NCI-H2196 treated with DMSO at 0.1 percent for 48 hours (cell line): ENCODE measurements around the gene ITGAD.
"Not testable (repeated sequence)": the region's sequence is repeated elsewhere in the genome, so short reads cannot be mapped to it uniquely, and the experiment has no call there.

Source experiments
- DNase-seq: peaks from one replicate; lab custom pipeline; 2025; ENCODE audit not compliant: unreplicated experiment; lab: John Stamatoyannopoulos, UW

Gene ITGAD

DNA sequence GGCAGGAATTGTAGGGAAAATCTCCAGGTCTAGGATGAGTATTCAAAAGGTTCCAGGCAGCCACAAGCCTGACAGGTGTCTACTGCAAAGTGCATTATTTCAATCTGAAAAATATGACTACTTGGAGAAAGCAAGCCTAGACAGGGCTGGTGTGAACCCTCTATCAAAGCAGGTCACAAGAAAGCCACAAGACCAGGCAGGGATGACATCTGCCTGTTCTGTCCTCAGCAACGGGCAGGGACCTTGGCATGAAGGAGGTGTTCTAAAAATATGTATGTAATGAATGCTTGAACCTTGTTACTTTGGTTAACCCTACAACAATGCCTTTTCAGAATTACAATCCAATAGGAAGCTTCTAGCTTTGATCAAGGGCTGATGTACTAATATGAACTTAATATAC is 36.2 kb downstream of the ITGAD start:
- DNase-seq, result no peak

DNA sequence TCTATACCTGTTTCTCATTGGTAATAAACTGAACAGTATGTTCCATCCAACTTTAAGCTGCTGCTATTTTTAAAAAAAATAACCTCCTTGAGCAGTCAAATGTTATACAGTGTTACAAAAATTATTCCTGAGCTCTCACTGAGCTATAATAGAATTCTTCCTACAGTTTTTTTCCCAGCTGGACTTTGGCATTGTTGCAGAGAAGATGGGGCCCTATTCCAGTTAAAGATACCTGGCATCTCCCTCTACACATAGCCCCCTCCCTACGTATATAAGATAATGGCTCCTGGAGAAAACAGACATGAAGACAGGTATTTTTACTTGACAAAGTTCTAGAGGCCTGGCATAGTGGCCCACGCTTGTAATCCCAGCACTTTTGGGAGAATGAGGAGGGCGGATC is 36.7 kb downstream of the ITGAD start:
- DNase-seq, result no peak

DNA sequence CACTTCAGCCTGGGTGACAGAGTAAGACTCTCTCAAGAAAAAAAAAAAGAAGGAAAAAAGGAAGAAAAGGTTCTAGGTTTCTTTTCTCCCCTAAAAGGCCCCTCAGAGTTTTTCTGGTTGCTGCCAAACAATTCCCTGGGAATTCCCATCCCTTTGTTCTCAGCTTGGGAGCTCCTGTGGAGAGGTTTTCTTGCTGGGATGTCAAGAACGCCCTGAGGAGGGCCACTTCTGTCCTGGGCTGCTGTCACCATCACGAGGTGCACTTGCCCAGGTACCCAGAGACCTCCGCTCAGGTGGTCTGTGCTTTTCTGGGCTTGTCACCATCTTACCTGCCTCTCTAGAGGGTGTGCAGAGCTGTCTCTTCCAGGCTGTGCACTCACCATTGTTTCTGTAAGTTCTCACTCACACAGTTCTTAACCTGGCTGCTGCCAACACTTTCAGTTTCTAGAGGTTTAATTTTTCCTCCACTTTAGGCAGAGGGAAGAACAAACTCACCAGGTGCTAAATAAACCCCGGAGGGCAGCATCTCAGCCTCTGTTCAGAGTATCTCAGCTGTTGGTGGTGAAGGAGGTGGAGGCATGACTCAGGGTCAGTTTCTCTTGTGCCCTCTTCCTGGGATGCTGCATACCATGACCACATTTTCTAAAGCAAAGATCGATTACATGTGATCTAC is 37.4 kb downstream of the ITGAD start:
- no peak for DNase-seq

DNA sequence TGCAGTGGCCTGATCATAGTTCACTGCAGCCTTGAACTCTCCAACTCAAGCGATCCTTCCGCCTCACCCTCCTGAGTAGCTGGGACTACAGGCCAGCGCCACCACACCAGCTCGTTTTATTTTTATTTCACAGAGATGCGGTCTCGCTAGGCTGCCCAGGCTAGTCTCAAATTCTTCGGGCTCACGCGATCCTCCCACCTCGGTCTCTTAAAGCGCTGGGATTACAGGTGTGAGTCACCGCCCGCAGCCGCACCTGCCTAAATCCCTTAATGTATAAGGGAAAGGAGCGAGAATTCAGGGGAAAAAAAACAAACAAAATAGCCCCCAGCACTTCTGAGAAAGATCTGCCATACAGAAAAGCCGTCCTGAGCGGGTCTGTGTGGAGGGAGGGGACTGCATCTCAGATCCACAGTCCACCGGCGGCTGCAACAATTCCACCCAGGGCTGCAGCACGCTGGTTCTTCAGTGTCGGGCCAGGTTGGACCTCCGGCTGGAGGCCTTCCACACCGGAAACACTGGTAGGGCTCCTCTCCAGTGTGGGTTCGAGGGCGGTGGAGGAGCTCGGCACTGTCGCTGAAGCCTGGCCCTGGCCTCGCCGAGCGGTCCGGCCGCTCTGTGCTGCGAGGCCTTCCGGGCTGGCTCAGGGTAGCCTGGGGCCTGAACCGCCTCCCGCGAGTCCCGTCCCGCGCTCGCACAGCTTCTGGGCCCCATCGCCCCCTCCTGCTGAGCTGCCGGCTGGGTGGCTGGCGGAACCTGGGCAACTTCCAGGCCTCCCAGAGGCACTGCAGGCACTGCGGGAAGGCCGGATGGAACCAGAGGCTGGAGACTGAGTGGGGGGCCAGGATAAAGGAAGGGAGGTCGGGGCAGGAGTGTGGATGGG is 42.4 kb downstream of the ITGAD start:
- DNase-seq, result no peak

DNA sequence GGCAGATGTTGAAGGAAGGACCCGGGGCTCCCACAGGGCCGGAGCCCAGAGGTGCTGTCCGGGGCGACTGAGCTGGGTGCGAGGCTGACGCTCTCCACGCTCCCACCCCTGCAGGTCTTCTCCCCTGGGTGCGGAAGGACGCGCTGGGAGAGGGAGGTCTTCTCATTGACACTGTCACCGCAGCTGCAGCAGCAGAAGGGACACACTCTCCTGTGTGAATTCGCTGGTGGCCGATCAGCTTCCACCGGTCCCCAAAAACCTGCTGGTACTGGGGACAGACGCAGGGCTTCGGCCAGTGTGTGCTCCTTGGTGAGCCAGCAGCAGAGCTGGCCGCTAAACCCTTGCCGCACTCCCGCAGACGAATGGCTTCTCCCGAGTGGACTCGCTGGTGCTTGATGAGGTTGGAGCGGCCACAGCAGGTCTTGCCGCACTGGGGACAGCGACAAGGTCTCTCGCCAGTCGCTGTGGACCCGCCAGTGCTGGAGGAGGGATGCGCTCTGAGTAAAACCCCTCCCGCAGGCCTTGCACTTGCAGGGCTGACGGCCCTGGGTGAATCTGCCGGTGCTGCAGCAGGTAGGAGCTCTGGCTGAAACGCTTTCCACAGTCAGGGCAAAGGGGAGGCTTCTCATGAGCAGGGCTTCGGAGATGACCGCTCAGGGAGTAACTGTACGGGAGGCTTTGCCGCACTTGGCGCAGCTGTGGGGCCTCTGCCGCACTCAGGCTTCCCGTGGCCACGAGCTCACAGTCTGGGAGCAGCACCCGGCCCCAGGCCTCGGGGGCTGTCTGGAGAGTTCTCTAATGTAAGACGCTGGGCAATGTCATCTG is 43.3 kb downstream of the ITGAD start:
- no peak for DNase-seq

DNA sequence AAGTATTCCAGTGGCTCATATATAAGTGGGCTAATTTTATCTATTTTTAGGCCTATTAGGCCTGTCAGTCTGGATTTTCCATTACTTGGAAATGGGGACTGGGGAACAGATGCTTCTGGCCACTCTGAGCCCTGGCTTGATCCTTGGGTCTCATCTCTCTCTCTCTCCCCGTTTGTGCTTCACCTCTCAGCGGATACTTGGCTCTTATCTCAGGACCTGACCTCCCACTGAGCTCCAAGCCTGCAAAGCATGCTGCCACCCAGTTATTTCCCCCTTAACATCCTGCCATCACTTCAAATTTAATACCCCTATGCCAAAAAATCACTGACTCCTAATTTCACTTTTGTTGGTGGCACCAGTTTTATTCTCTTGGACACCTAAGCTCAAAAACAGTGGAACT is 45.3 kb downstream of the ITGAD start:
- no peak for DNase-seq

DNA sequence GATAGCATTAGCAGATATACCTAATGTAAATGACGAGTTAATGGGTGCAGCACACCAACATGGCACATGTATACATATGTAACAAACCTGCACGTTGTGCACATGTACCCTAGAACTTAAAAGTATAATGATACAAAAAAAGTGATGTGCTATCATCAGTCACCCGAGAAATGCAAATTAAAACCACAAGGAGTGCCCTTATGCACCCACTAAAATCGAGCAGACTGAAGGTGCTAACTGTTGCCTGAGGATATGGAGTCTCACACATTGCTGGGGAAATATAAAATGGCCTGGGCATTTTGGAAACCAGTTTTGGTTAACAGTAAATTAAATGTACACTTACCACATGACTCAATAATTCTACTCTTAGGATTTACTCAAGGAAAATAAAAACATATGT is 45.9 kb downstream of the ITGAD start:
- DNase-seq, result not testable (repeated sequence)

DNA sequence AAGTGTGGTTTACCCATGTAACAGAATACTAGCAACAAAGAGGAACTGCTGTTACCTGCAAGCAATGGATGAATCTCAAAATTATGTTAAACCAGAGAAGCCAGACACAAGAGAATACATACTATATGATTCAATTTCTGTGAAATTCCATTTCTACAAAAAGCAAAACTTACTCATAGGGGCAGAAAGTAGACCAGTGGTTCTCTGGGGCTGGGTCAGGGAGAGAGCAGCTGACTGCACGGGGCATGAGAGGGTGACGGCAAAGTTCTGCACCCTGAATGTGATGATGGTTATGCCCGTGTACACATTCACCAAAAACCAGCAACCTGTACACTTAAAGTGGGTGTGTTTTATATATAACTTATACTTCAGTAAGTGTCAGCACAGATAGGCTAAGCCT is 46.4 kb downstream of the ITGAD start:
- no peak for DNase-seq

DNA sequence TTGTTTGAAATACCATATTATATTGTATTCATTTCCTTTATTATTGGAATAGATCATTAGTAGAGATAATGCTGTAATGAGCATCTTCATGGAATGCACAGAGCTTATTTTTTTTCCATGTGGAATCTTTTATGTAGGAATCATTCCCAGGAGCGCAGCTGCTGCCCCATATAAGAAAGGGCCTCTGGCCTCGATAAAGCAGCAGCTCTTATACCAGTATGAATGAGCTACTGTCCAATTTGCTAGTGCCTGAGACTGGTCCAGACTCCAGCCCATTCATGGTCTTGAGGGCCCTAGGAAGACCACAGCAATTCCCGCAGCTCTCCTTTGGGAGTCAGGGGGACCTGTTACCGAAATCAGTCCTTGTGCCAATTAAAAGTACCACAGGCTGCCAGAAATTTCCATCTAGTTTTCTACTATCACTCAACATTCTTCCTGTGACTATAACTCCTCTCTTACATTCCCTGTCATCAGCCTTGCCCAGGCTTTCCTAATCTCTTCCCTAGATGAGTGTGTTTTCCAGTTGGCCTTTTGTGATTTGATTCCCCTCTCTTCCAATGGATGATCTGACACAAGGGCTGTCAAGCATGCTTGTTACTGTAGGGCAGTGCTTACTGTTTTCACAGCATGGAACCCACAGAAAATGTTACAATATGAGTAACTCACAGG is 47.5 kb downstream of the ITGAD start:
- no peak for DNase-seq

DNA sequence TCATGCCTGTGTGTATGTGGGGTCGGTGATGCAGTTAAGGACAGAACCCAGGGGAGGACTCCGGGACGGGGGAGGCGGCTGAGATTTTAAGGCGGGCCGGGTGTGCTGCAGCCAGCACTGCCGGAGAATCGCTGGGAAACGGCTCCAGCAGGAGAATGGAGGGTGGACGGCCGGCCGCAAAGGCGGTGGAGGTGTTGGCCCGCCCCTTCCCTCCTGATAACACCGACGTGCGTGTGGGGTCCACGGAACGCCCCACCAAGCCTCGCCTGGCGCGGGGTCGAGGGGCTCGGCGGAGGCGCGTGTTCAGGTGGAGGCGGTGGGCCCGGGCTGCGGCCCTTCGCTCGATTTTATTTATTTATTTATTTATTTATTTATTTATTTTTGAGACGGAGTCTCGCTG is 48.8 kb downstream of the ITGAD start:
- no peak for DNase-seq

DNA sequence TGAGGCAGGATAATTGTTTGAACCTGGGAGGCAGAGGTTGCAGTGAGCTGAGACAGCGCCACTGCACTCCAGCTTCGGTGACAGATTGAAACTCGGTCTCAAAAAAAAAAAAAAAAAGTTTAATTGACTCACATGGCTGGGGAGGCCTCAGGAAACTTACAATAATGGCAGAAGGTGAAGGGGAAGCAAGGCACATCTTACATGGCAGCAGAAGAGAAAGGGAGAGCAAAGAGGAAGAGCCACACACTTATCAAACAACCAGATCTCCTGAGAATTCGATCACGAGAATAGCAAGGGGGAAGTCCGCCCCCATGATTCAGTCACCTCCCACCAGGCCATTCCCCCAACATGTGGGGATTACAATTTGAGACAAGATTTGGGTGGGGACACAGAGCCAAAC is 52.8 kb downstream of the ITGAD start:
- DNase-seq, result not testable (repeated sequence)

DNA sequence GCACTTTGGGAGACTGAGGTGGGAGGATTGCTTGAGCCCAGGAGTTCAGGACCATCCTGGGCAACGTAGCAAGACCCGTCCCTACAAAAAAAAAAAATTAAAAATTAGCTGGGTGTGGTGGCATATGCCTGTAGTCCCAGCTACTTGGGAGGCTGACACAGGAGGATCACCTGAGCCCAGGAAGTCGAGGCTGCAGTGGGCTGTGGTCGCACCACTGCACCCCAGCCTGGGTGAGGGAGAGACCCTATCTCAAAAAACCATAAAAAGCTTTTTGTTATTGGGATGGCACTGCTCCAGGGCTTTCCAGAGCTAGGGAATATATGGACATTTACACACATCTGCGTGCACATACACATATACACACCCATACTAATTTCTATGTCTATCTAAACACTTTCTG is 58.1 kb downstream of the ITGAD start:
- no peak for DNase-seq

DNA sequence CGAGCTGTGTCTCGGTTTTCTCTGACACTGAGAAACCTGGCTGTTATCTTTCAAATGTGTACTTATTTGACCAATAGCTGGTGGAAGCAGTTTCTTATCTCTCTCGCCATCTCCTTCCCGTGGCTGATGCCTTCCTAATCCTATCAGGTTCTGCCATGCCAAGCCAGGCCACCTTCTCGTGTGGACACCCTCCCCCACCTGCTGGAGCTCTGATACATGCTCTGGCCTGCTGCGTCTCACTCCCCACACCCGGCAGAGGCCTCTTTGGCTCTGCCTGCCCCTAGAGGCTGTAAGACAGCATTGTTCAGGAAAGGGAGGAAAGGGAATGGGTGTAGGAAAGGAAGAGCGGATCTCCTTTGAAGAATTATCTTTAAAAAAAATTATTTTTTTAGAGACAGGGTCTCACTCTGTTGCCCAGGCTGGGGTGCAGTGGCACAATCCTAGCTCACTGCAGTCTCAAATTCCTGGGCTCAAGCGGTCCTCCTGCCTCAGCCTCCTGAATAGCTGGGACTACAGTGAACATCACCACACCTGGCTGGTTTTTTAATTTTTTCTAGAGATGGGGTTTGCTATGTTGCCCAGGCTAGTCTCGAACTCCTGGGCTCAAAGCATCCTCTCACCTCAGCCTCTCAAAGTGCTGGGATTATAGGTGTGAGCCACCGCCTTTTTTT is 58.7 kb downstream of the ITGAD start:
- peak; percentile 66 for DNase-seq

DNA sequence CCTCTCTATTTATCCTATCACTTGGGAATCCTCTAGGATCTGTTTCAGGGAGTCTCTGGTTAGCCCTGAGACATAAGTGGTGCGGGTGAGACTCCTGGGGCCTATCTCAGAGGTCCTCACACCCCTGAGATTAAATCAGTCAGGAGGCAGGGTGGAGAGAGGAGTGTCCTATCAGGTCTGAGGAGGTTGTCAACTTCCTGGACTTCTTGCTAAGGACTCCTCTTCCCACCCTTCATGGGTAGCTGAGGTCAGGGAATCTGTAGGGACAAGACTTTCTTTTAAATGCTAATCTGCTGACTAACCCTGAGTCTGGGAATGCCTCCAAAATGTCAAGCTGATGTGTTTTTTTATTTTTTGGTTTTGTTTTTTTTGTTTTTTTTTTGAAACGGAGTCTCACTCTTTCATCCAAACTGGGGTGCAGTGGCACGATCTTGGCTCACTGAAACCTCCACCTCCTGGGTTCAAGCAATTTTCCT is 59.5 kb downstream of the ITGAD start:
- DNase-seq, result no peak

DNA sequence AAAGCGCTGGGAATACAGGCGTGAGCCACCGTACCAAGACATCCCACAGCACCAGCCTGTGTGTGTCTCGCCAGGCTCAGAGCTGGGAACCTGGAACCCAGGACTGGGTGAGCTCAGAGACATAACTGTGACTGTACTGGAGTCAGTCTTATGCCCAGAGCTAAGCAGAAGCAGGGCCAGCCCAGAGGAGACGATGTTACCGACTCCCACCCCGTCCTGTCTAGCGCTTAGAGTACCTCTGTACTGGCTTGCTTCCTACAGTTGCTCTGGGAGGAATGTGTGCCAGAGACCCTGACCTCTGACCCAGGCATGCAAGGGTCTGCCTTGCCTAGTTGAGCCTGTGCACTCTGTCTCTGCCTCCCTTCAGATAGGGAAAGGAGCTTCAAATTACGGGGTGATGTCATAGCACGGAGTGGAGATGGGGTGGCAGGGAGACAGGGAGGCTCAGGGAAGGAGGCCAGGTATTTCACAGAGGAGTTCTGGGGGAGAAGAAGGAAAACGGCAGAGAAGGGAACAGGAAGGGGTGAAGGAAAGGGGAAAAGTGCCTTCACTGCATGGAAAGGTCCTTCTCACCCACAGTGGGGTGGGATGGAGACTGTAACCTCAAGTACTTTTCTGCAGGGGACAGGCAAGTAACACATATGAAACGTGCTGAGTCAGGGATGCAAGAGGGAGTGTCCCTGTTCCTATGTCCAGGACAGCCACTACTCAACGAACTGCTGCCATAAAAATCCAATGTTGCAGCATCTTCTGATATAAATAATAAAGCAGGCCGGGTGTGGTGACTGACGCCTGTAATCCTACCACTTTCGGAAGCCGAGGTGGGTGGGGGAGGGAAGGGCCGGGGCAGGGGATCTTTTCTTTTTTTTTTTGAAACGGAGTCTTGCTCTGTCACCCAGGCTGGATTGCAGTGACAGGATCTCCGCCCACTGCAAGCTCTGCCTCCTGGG is 60.4 kb downstream of the ITGAD start:
- no peak for DNase-seq

DNA sequence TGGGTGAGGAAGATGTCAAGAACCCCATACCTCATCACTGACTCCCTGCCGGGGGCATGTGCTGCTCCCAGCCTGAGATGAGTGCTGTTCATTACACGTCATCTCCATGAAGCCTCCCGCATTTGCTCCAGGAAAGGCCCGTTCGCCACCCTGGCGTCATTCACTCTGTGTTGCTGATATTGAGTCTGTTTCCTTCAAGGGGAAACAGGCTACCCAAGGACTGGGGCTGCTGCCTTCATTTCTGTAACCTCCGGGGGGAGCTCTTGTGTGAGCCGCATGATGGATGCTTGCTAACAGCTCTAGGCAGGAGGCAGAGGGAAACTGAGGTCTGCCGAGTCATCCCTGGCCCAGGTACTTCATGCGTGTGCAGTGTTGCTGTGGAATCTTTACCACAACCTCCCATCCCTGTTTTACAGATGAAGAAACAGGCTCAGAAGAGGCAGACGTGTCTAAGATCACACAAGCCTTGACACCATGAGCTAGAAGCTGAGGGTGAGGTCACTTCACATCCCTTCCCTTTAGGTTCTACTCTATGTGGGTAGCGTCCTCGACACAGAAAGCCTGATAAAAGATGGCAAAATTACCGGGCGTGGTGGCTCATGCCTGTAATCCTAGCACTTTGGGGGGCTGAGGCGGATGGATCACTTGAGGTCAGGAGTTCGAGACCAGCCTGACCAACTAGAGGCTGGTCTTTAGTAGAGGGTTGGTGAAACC is 62.6 kb downstream of the ITGAD start:
- DNase-seq, result no peak

DNA sequence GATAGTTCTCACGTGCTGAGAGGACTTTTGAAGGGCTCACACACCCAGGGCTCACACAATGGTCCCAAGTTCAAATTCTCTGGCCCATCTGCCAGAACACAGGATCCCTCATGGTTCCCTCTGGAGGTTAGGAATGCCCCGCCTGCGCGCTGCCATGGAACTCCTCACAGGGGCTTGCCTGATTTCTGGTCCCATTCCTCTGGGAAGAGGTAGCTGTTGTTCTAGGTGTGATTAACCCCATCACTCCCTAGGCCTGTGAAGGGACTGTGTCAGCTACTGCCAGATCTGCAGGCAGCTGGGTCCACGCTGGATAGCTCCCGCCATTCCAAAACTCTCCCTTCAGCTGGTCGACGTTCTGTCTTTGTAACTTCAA is 63.8 kb downstream of the ITGAD start:
- no peak for DNase-seq

DNA sequence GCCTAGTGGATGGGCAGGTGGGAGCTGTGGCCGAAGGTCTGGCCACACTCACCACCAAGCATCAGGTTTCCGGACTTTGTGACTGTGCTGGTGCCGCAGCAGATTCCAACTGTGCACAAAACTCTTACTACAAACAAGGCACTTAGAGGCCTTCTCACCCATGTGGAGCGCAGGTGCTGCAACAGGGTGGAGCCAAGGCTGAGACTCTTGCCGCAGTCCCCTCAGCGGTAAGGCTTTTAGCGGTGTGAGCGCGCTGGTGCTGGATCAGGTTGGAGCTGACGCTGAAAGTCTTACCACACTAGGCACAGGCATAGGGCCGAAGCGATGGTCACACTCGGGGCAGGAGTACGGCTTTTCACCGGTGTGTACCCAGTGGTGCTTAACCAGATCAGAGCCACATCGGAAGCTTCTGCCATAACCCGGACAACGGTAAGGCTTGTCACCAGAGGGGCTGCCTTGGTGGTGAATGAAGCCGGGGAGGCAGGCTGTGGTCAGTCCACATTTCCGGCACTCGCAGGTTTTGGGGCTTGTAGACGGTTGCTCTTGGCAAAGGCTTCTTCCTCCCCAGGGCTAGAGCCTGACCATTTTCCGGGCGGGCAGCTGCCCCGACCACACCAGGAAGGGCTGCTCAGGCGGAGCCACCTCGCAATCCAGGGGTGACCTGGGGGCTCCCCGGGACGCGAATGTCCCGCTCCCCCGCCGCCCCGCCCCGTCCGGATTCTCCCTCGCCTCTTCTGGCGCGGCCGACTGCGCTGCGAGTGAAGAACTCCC is 65.1 kb downstream of the ITGAD start:
- DNase-seq, result no peak
